Neural progenitor cell (in vitro differentiated cells): ENCODE measurements around the gene TTC9. TPM values are rescaled to one million over a fixed set of nuclear protein-coding genes. Genes with fewer than 3 reads are reported as not detected.

Experiments used
- DNase-seq: peaks from one replicate; pipeline ENCODE4 v3.0.0-alpha.2; 2016; ENCODE audit warnings: low spot score
- H2AFZ ChIP-seq: fragments of 200-600 bp; sonication (generic); replicated peaks from 2 replicates; pipeline ENCODE4 v1.6.1; 2016; ENCODE audit warnings: antibody characterized with exemption
- H3F3A ChIP-seq: fragments of 200-600 bp; sonication (generic); 2 replicates; pipeline ENCODE4 v1.6.1; 2016; ENCODE audit warnings: antibody characterized with exemption, low read depth
- H3K27ac ChIP-seq: fragments of 200-600 bp; sonication (generic); 2 replicates; pipeline ENCODE4 v1.5.1; 2016; ENCODE audit warnings: mild to moderate bottlenecking
- H3K27me3 ChIP-seq: fragments of 200-600 bp; sonication (generic); 2 replicates; pipeline ENCODE4 v1.6.1; 2016; ENCODE audit warnings: mild to moderate bottlenecking, moderate library complexity
- H3K36me3 ChIP-seq: fragments of 200-600 bp; sonication (generic); 2 replicates; pipeline ENCODE4 v1.5.1; 2016
- H3K4me1 ChIP-seq: fragments of 200-600 bp; sonication (generic); 2 replicates; pipeline ENCODE4 v1.6.1; 2016; ENCODE audit warnings: mixed run types
- H3K4me2 ChIP-seq: fragments of 200-600 bp; sonication (generic); 2 replicates; pipeline ENCODE4 v1.6.1; 2016
- H3K4me3 ChIP-seq: fragments of 200-600 bp; sonication (generic); 2 replicates; pipeline ENCODE4 v1.5.1; 2016
- H3K79me2 ChIP-seq: fragments of 200-600 bp; sonication (generic); 2 replicates; pipeline ENCODE4 v1.6.1; 2016; ENCODE audit warnings: low read depth
- H3K9ac ChIP-seq: fragments of 200-600 bp; sonication (generic); 2 replicates; pipeline ENCODE4 v1.6.1; 2016
- H3K9me3 ChIP-seq: fragments of 200-600 bp; sonication (generic); 2 replicates; pipeline ENCODE4 v1.5.1; 2016; ENCODE audit warnings: low read depth
- H4K20me1 ChIP-seq: fragments of 200-600 bp; sonication (generic); 2 replicates; pipeline ENCODE4 v1.6.1; 2016; ENCODE audit warnings: low read depth
- H3K27ac Mint-ChIP-seq: 3 replicates; pipeline ENCODE4 v1.8.0; 2021; ENCODE audit warnings: mixed read lengths
- H3K27me3 Mint-ChIP-seq: 2 replicates; pipeline ENCODE4 v1.8.0; 2022; ENCODE audit warnings: low read depth, mild to moderate bottlenecking, inconsistent platforms, moderate library complexity, mixed read lengths; ENCODE audit not compliant: insufficient read depth
- H3K36me3 Mint-ChIP-seq: 3 replicates; pipeline ENCODE4 v1.8.0; 2021; ENCODE audit warnings: mixed read lengths
- H3K4me1 Mint-ChIP-seq: 3 replicates; pipeline ENCODE4 v1.8.0; 2021; ENCODE audit warnings: mixed read lengths
- H3K4me3 Mint-ChIP-seq: 3 replicates; pipeline ENCODE4 v1.8.0; 2021; ENCODE audit warnings: mild to moderate bottlenecking, moderate library complexity, mixed read lengths
- H3K9me3 Mint-ChIP-seq: 3 replicates; pipeline ENCODE4 v1.8.0; 2020; ENCODE audit warnings: mixed read lengths
- CTCF ChIP-seq: fragments of 200-600 bp; sonication (generic); IDR thresholded peaks from 2 replicates; pipeline ENCODE4 v1.5.1; 2017; ENCODE audit warnings: antibody characterized with exemption, mild to moderate bottlenecking
- EZH2 ChIP-seq: fragments of 200-600 bp; sonication (generic); IDR thresholded peaks from 2 replicates; pipeline ENCODE4 v1.6.1; 2017; ENCODE audit warnings: antibody characterized with exemption, mild to moderate bottlenecking, moderate library complexity
- EZH2phosphoT487 ChIP-seq: fragments of 200-600 bp; sonication (generic); IDR thresholded peaks from 2 replicates; pipeline ENCODE4 v1.6.1; 2017; ENCODE audit warnings: antibody characterized with exemption
- total RNA-seq: library from RNA; depleted of rRNA; stranded (reverse); fragments of >200 nt; gene quantifications from 2 replicates; pipeline ENCODE4 v1.2.3, GENCODE V29; 2015; ENCODE audit warnings: low replicate concordance

Gene TTC9
- total RNA-seq, result 3.5 and 3.7 TPM in 2 replicates

DNA sequence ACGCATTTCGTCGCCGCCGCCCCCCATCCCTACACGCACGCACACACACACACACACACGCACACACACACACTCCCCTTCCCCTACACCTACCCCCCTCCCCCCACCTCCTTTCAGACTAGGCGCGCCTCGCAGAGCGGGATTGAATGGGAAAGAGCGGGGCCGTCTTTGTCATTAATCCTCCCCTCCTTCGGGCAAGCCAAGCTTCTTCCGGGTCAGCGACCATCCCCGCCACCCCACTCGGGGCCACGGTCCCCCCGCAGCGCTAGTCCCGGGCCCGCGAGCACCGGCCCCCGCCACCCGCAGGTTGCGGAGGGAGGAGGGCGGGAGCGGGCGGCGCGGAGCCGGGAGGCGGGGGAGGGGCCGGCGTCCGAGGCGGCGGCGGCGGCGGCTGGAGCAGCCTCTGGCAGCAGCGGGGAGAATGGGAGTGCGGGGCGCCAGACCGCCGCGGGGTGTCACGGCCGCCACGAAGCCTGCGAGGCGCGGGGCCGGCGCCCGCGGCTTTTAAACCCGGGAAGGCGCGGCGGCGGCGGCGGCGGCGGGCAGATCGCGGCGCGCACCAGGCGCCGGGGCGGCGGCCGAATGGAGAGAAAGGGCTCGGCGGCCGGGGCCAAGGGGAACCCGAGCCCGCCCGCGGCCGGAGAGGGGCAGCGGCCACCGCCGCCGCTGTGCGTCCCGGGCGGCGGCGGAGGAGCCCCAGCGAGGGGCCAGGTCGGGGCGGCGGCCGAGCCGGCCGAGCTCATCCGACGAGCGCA lies at the start of gene TTC9:
Gene TTC9, plus strand, starts transcription at position 369 of the 755 bp plus-strand sequence. Its CDS starts 214 bp downstream, at position 583.
- Mint-ChIP-seq H3K27me3 (peaks cover 5% of the 10 kb centered on the region), H3K4me3 (peak within 1 kb of the TSS; percentile 95), H3K36me3 (peaks cover 7% of the 10 kb centered on the region), H3K4me1 (peaks cover 42% of the 10 kb centered on the region), H3K27ac (peak within 1 kb of the TSS; percentile 59), H3K9me3 (no peaks in the 10 kb centered on the region)
- no peak for TF ChIP-seq EZH2phosphoT487
- TF ChIP-seq CTCF, result no peak
- no peak for TF ChIP-seq EZH2
- peak within 1 kb of the TSS; percentile 98 for H3K4me3 ChIP-seq
- peak within 1 kb of the TSS; percentile 0 for H3K9ac ChIP-seq
- H3K36me3 ChIP-seq, result no peaks in the 10 kb centered on the region
- peaks cover 11% of the 10 kb centered on the region for H4K20me1 ChIP-seq
- peak within 1 kb of the TSS; percentile 97 for H2AFZ ChIP-seq
- peak within 1 kb of the TSS; percentile 81 for H3K4me2 ChIP-seq
- H3K4me1 ChIP-seq, result peaks cover 15% of the 10 kb centered on the region
- H3K27me3 ChIP-seq, result peaks cover 51% of the 10 kb centered on the region
- H3K9me3 ChIP-seq, result no peaks in the 10 kb centered on the region
- DNase-seq, result peak; percentile 78
- H3K79me2 ChIP-seq, result peaks cover 25% of the 10 kb centered on the region
- peaks cover 15% of the 10 kb centered on the region for H3F3A ChIP-seq
- no peak within 1 kb of the TSS for H3K27ac ChIP-seq

DNA sequence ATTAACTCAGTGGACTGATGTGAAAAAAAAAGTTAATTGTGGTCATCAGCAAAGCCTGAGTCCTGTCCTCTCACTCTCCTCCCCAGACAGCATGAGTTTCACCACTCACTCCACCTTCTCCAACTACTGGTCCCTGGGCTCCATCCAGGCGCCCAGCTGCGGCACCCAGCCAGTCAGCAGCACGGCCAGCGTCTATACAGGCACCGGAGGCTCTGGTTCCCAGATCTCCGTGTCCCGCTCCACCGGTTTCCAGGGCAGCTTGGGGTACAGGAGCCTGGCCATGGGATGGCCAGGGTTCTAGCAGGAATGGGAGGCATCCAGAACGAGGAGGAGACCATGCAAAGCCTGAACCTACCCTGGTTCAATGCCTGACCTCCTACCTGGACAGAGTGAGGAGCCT lies 47.3 kb upstream of the TTC9 start:
- no peaks in the 10 kb centered on the region for H3K27me3 Mint-ChIP-seq
- Histone ChIP-seq H3K4me3 (no peak overlapping the region), H2AFZ (no peak overlapping the region), H3F3A (no peaks in the 10 kb centered on the region), H3K4me1 (peaks cover 5% of the 10 kb centered on the region), H3K27me3 (no peaks in the 10 kb centered on the region), H3K36me3 (peaks cover 13% of the 10 kb centered on the region), H3K9ac (no peak overlapping the region), H4K20me1 (peaks cover 20% of the 10 kb centered on the region), H3K79me2 (peaks cover 56% of the 10 kb centered on the region), H3K27ac (no peak overlapping the region), H3K9me3 (no peaks in the 10 kb centered on the region), H3K4me2 (no peak overlapping the region)
- no peak overlapping the region for H3K4me3 Mint-ChIP-seq
- no peaks in the 10 kb centered on the region for H3K36me3 Mint-ChIP-seq
- H3K4me1 Mint-ChIP-seq, result peaks cover 5% of the 10 kb centered on the region
- H3K9me3 Mint-ChIP-seq, result no peaks in the 10 kb centered on the region
- TF ChIP-seq CTCF, result no peak
- TF ChIP-seq EZH2, result no peak
- TF ChIP-seq EZH2phosphoT487, result no peak
- H3K27ac Mint-ChIP-seq, result no peak overlapping the region
- DNase-seq, result no peak

DNA sequence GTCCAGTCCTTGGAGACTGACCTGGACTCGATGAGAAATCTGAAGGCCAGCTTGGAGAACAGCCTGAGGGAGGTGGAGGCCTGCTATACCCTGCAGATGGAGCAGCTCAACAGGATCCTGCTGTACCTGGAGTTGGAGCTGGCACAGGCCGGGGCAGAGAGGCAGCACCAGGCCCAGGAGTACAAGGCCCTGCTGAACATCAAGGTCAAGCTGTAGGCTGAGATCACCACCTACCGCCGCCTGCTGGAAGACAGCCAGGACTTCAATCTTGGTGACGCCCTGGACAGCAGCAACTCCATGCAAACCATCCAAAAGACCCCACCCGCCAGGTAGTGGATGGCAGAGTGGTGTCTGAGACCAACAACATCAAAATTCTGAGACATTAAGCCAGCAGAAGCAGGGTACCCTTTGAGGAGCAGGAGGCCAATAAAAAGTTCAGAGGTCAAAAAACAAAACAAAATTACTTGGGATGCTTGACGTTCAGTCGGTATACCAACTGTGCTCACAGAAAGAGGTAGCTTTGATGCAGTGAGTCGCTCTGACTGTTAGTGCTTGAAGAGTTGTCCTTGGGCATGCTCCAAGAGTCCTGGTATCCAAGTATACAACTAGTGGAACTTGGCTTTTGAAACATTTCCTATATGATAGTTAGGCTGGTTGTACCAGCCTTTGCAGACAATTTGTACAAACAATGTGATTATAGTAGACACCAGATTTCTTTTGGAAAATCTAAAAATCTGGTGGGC lies 46.1 kb upstream of the TTC9 start:
- Histone ChIP-seq H3K9ac (no peak overlapping the region), H2AFZ (no peak overlapping the region), H3K79me2 (peaks cover 67% of the 10 kb centered on the region), H3F3A (no peaks in the 10 kb centered on the region), H3K27me3 (no peaks in the 10 kb centered on the region), H4K20me1 (peaks cover 20% of the 10 kb centered on the region), H3K4me3 (no peak overlapping the region), H3K27ac (no peak overlapping the region), H3K9me3 (no peaks in the 10 kb centered on the region), H3K4me2 (no peak overlapping the region), H3K4me1 (peaks cover 8% of the 10 kb centered on the region), H3K36me3 (peaks cover 6% of the 10 kb centered on the region)
- no peak overlapping the region for H3K27ac Mint-ChIP-seq
- peaks cover 14% of the 10 kb centered on the region for H3K4me1 Mint-ChIP-seq
- no peak overlapping the region for H3K4me3 Mint-ChIP-seq
- H3K27me3 Mint-ChIP-seq, result no peaks in the 10 kb centered on the region
- TF ChIP-seq EZH2 (no peak), CTCF (no peak), EZH2phosphoT487 (no peak)
- H3K36me3 Mint-ChIP-seq, result no peaks in the 10 kb centered on the region
- DNase-seq, result no peak
- H3K9me3 Mint-ChIP-seq, result no peaks in the 10 kb centered on the region
